ENCODE measurements around the gene MCF2L. TPM values are rescaled to one million over a fixed set of nuclear protein-coding genes. Genes with fewer than 3 reads are reported as not detected.

MCF2L gene
- total and polyA plus RNA-seq, 2 experiments from 2014 or later: 27.6 to 38.6 TPM

DNA sequence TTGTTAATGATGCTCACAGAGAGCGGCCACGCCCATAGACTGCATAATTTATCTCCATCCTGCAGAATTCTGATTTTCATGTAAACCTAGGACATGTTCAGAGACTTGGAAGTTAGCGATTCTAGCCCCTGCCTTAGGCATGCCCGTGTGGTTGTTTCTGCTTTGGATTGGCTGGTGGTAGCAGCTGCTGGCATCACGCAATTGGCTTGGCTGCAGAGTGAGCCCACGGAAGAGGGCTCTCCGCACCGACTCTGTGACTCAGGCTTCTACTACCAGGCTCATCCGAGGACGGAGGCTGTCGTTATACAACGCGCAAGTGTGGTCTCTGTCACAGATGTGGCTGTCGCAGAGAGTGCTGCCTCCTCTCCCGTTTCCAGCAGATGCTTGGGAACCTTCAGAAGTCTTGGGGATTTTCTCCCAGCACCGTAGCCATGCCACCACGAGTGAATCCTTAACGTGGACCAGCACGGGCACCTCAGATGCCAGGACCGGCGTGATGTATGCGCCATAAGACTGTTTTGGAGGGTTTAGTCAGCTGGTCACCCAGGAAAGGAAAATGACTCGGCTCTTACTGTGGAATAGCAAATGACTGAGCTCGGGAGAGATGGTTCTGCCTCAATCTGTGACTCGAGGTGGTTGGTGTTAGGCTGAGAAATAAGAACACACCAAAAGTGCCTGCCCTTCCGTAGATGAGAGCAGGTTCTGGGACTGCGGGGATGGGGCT, 75.5 kb downstream of the MCF2L start:
- H3K4me3 ChIP-seq: no peak overlapping the region
- no peak for DNase-seq (ENCODE audit: low read depth in 1 of 2, low spot score in 1 of 2)
- H3K36me3 ChIP-seq: no peaks in the 10 kb centered on the region
- no peak overlapping the region for H3K27ac ChIP-seq
- H3K4me1 ChIP-seq (ENCODE audit: low read depth): no peaks in the 10 kb centered on the region
- no peaks in the 10 kb centered on the region for H3K9me3 ChIP-seq (ENCODE audit: low read depth)
- TF ChIP-seq, protein P1, sequence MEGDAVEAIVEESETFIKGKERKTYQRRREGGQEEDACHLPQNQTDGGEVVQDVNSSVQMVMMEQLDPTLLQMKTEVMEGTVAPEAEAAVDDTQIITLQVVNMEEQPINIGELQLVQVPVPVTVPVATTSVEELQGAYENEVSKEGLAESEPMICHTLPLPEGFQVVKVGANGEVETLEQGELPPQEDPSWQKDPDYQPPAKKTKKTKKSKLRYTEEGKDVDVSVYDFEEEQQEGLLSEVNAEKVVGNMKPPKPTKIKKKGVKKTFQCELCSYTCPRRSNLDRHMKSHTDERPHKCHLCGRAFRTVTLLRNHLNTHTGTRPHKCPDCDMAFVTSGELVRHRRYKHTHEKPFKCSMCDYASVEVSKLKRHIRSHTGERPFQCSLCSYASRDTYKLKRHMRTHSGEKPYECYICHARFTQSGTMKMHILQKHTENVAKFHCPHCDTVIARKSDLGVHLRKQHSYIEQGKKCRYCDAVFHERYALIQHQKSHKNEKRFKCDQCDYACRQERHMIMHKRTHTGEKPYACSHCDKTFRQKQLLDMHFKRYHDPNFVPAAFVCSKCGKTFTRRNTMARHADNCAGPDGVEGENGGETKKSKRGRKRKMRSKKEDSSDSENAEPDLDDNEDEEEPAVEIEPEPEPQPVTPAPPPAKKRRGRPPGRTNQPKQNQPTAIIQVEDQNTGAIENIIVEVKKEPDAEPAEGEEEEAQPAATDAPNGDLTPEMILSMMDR (IDR thresholded peaks at IDR 0.05; ENCODE audit: low read depth, low read length): no peak
- peaks cover 14% of the 10 kb centered on the region for H3K27me3 ChIP-seq

DNA sequence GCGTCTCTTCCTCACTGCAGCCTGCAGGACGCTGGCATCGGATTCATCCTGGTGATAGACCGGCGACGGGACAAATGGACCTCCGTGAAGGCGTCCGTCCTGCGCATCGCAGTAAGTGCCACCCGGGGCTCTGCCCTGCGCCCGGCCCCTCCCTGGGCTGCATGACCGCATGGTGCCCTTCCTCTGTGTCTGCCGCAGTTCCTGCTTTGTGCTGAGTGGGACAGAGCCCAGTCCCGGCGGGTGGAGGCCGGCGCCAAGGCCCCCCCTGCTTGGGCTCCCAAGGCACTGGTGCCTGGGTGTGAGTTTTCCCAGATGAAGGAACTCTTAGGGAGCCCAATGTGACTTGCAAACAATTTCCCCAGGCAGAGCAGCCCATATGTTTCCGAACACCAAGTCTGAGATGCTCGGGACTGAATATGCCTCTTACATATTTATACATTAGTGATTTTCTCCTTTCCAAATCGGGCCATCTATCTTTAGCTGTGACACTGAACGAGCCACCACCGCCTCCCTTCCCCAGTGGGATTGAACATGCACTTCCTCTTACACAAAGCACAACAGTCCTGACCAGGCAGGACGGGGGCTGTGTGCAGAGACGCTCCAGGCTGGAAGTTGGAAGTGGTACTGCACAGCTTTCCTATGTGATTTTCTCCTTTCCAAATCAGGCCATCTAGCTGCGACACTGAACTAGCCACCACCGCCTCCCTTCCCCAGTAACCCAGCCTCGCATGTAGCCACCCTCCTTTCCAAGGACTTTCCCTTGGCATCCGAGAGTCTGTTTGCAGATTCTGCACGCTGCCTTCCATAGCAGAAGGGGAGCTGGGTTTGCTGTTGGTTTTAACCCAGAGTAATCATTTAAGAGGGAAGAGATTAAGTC, 76.5 kb downstream of the MCF2L start:
- TF ChIP-seq, protein P1 (IDR thresholded peaks at IDR 0.05; ENCODE audit: low read depth, low read length): no peak

DNA sequence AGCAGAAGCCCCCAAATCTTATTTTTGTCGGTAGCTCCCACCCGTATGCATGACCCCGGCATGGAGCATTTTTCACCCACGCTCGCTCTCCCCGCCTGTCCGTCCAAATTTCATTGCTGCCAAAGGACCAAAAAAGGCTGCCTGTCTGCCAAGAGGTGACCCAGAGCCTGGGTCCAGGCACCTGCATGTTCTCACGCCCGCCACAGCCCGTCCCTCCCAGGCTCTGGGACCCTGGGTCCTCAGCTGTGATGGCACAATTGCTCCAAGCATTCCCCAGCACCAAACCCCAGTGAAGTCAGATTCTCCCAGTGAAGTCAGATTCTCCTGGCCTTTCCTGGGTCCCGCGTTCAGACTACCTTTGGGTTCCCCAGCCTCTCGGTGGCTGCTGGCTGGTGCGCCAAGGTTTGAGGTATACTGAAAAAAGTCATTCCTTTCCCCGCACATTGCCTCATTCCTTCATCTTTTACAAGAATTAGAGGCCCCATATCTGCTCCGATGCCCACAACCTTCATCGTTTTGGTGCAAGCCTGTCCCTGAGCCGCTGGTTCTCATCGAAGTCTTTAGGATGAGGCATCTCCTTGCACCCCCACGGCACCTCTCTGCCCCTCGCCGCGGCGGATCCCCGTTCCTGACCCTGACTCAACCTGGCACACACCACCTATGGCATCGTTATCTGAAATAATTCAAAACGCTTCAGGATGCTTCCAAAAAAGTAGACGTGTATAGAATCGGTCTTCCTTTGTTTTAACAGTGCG, 77.3 kb downstream of the MCF2L start:
- TF ChIP-seq, protein P1 (IDR thresholded peaks at IDR 0.05; ENCODE audit: low read depth, low read length): no peak
- H3K27me3 ChIP-seq: peaks cover 28% of the 10 kb centered on the region
- no peaks in the 10 kb centered on the region for H3K9me3 ChIP-seq (ENCODE audit: low read depth)
- no peak for DNase-seq (ENCODE audit: low read depth in 1 of 2, low spot score in 1 of 2)
- no peaks in the 10 kb centered on the region for H3K36me3 ChIP-seq
- no peak overlapping the region for H3K27ac ChIP-seq
- no peaks in the 10 kb centered on the region for H3K4me1 ChIP-seq (ENCODE audit: low read depth)
- H3K4me3 ChIP-seq: no peak overlapping the region

More for the DNA sequence above, 76.5 kb downstream of the MCF2L start:
- Histone ChIP-seq H3K36me3 (no peaks in the 10 kb centered on the region), H3K9me3 (ENCODE audit: low read depth) (no peaks in the 10 kb centered on the region), H3K27ac (no peak overlapping the region), H3K4me1 (ENCODE audit: low read depth) (no peaks in the 10 kb centered on the region), H3K4me3 (no peak overlapping the region), H3K27me3 (peaks cover 22% of the 10 kb centered on the region)
- DNase-seq (ENCODE audit: low read depth in 1 of 2, low spot score in 1 of 2): no peak

DNA sequence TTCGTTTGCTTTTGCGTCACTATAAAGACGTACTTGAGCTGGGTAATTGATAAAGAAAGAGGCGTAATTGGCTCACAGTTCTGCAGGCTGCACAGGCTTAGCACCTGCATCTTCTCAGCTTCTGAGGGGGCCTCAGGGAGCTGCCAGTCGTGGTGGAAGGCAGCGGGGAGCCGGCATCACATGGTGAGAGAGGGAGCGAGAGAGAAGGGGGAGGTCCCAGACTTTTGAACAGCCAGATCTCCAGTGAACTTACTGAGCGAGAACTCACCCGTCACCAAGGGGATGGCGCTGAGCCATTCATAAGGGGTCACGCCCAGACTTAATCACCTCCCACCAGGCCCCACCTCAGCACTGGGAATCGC, 77.8 kb downstream of the MCF2L start:
- Histone ChIP-seq H3K4me1 (ENCODE audit: low read depth) (no peaks in the 10 kb centered on the region), H3K4me3 (no peak overlapping the region), H3K27me3 (peaks cover 34% of the 10 kb centered on the region), H3K9me3 (ENCODE audit: low read depth) (no peaks in the 10 kb centered on the region), H3K36me3 (no peaks in the 10 kb centered on the region), H3K27ac (no peak overlapping the region)
- DNase-seq (ENCODE audit: low read depth in 1 of 2, low spot score in 1 of 2): no peak
- TF ChIP-seq, protein P1 (IDR thresholded peaks at IDR 0.05; ENCODE audit: low read depth, low read length): no peak

DNA sequence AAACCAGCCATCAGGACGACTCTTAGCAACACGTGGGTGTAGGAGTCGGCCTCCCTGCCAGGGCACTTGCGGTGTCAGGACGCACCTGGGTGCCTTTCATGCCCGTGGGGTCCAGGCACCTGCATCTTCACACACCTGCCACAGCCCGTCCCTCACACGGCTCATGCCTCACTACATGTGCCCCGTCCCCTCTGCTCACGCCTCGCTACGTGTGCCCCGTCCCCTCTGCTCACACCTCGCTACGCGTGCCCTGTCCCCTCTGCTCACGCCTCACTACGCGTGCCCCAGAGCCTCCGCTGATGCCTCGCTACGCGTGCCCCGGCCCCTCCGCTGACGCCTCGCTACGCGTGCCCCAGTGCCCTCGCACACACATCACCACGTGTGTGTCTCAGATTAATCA, 78.6 kb downstream of the MCF2L start:
- Histone ChIP-seq H3K27ac (no peak overlapping the region), H3K27me3 (peaks cover 34% of the 10 kb centered on the region), H3K36me3 (no peaks in the 10 kb centered on the region), H3K9me3 (ENCODE audit: low read depth) (no peaks in the 10 kb centered on the region), H3K4me1 (ENCODE audit: low read depth) (no peaks in the 10 kb centered on the region), H3K4me3 (no peak overlapping the region)
- TF ChIP-seq, protein P1 (IDR thresholded peaks at IDR 0.05; ENCODE audit: low read depth, low read length): no peak
- no peak for DNase-seq (ENCODE audit: low read depth in 1 of 2, low spot score in 1 of 2)
